NCI-H2196 (cell line): ENCODE data around the gene ECM2.

Source experiments
- DNase-seq: peaks from one replicate; lab custom pipeline; 2025; ENCODE audit not compliant: unreplicated experiment; lab: John Stamatoyannopoulos, UW

Gene ECM2

GRCh38 chr9:92527832-92528521 is 7.8 kb downstream of the ECM2 start:
- no peak for DNase-seq

- no peak for DNase-seq
Observed at GRCh38 chr9:92527291-92527828, 8.4 kb downstream of the ECM2 start.

GRCh38 chr9:92525306-92525705 is 10.5 kb downstream of the ECM2 start:
- no peak for DNase-seq

GRCh38 chr9:92524881-92525280 is 10.9 kb downstream of the ECM2 start:
- no peak for DNase-seq

GRCh38 chr9:92522983-92523970 is 12.5 kb downstream of the ECM2 start:
- DNase-seq: no peak

GRCh38 chr9:92520837-92521236 is 15.0 kb downstream of the ECM2 start:
- DNase-seq: no peak

GRCh38 chr9:92518199-92518598 is 17.6 kb downstream of the ECM2 start:
- DNase-seq: no peak

- no peak for DNase-seq
Observed at GRCh38 chr9:92517046-92517445, 18.7 kb downstream of the ECM2 start.

- no peak for DNase-seq
Observed at GRCh38 chr9:92516521-92516920, 19.3 kb downstream of the ECM2 start.

GRCh38 chr9:92514635-92515034 is 21.2 kb downstream of the ECM2 start:
- no peak for DNase-seq

- DNase-seq: no peak
Observed at GRCh38 chr9:92513349-92513748, 22.4 kb downstream of the ECM2 start.

GRCh38 chr9:92512622-92513021 is 23.2 kb downstream of the ECM2 start:
- no peak for DNase-seq

GRCh38 chr9:92510747-92511146 is 25.0 kb downstream of the ECM2 start:
- no peak for DNase-seq

- DNase-seq: no peak
Observed at GRCh38 chr9:92509050-92509449, 26.7 kb downstream of the ECM2 start.

- no peak for DNase-seq
Observed at GRCh38 chr9:92508018-92508820, 27.6 kb downstream of the ECM2 start.

GRCh38 chr9:92507496-92507895 is 28.3 kb downstream of the ECM2 start:
- no peak for DNase-seq

GRCh38 chr9:92507005-92507404 is 28.8 kb downstream of the ECM2 start:
- no peak for DNase-seq

GRCh38 chr9:92506184-92506857 is 29.5 kb downstream of the ECM2 start:
- DNase-seq: no peak

GRCh38 chr9:92504881-92505280 is 30.9 kb downstream of the ECM2 start:
- DNase-seq: no peak

- no peak for DNase-seq
Observed at GRCh38 chr9:92503156-92503555, 32.6 kb downstream of the ECM2 start.
